ENCODE data around the gene TSR2. TPM values are rescaled to one million over a fixed set of nuclear protein-coding genes. Genes with fewer than 3 reads are reported as not detected.

The TSR2 gene
- total RNA-seq, 2 experiments from 2014 or later = 36.3 to 36.5 TPM

- Mint-ChIP-seq H3K36me3 (ENCODE audit: low read depth) (peaks cover under 1% of the 10 kb centered on the region), H3K27ac (no peak overlapping the region), H3K9me3 (no peaks in the 10 kb centered on the region), H3K4me1 (ENCODE audit: low read depth) (peaks cover 5% of the 10 kb centered on the region), H3K4me3 (no peak overlapping the region), H3K27me3 (no peaks in the 10 kb centered on the region)
- DNase-seq (no peak), ATAC-seq (ENCODE audit: poor library complexity) (no peak)
- no peak for TF ChIP-seq CTCF (IDR thresholded peaks at IDR 0.05)
- no peak overlapping the region for H3K4me3 ChIP-seq (ENCODE audit: low read length)
- H3K27me3 ChIP-seq (ENCODE audit: control insufficient read depth in 1 of 2, insufficient read depth in 2 of 2, low read length in 2 of 2) = no peaks in the 10 kb centered on the region
- POLR2A ChIA-PET = no interaction called here
- no peaks in the 10 kb centered on the region for H3K9me3 ChIP-seq (ENCODE audit: control insufficient read depth in 1 of 2, insufficient read depth in 1 of 2, low read length in 2 of 2)
- H3K27ac ChIP-seq (ENCODE audit: low read depth in 1 of 2, low read length in 2 of 2) = no peak overlapping the region
- intact Hi-C loops (cut with DNase I, micrococcal nuclease) = loop anchor here in 1 of 2 experiments (5.0 kb wide), 2 partner anchors 78 to 388 kb away; partner anchors contain the start of gene WNK3
- CTCF ChIA-PET = no interaction called here
- H3K36me3 ChIP-seq (ENCODE audit: insufficient read depth, low read length) = no peaks in the 10 kb centered on the region
- H3K4me1 ChIP-seq (ENCODE audit: insufficient read depth, low read length) = peaks cover 7% of the 10 kb centered on the region
These were observed 5.1 kb upstream of the TSR2 start for GRCh38 chrX:54435121-54435520.

GRCh38 chrX:54442790-54443189 lies 2.6 kb downstream of the TSR2 start:
- H3K36me3 ChIP-seq (ENCODE audit: insufficient read depth, low read length) = peaks cover 17% of the 10 kb centered on the region
- H3K9me3 Mint-ChIP-seq = no peaks in the 10 kb centered on the region
- no peaks in the 10 kb centered on the region for H3K27me3 ChIP-seq (ENCODE audit: control insufficient read depth in 1 of 2, insufficient read depth in 2 of 2, low read length in 2 of 2)
- POLR2A ChIA-PET = no interaction called here
- H3K4me3 ChIP-seq (ENCODE audit: low read length) = no peak overlapping the region
- H3K4me1 Mint-ChIP-seq (ENCODE audit: low read depth) = peaks cover 32% of the 10 kb centered on the region
- no peak for TF ChIP-seq CTCF (IDR thresholded peaks at IDR 0.05)
- H3K9me3 ChIP-seq (ENCODE audit: control insufficient read depth in 1 of 2, insufficient read depth in 1 of 2, low read length in 2 of 2) = no peaks in the 10 kb centered on the region
- H3K4me3 Mint-ChIP-seq = peak overlapping the region; percentile 95
- H3K36me3 Mint-ChIP-seq (ENCODE audit: low read depth) = peaks cover 53% of the 10 kb centered on the region
- no peak overlapping the region for H3K27ac Mint-ChIP-seq
- no peaks in the 10 kb centered on the region for H3K27me3 Mint-ChIP-seq
- CTCF ChIA-PET = no interaction called here
- no peak for ATAC-seq (ENCODE audit: poor library complexity)
- DNase-seq = no peak
- intact Hi-C loops (cut with DNase I, micrococcal nuclease) = loop anchor here (5.0 to 10.0 kb wide), 5 partner anchors 195 to 722 kb away; partner anchors contain the start of genes MAGED2 (in 1 of the 2) and PFKFB1 (in 1 of the 2)
- no peak overlapping the region for H3K27ac ChIP-seq (ENCODE audit: low read depth in 1 of 2, low read length in 2 of 2)
- H3K4me1 ChIP-seq (ENCODE audit: insufficient read depth, low read length) = peaks cover 25% of the 10 kb centered on the region

- Histone ChIP-seq H3K4me3 (ENCODE audit: low read length) (no peak overlapping the region), H3K27me3 (ENCODE audit: control insufficient read depth in 1 of 2, insufficient read depth in 2 of 2, low read length in 2 of 2) (no peaks in the 10 kb centered on the region), H3K36me3 (ENCODE audit: insufficient read depth, low read length) (peaks cover 17% of the 10 kb centered on the region), H3K4me1 (ENCODE audit: insufficient read depth, low read length) (peaks cover 21% of the 10 kb centered on the region), H3K9me3 (ENCODE audit: control insufficient read depth in 1 of 2, insufficient read depth in 1 of 2, low read length in 2 of 2) (no peaks in the 10 kb centered on the region), H3K27ac (ENCODE audit: low read depth in 1 of 2, low read length in 2 of 2) (no peak overlapping the region)
- ChIA-PET CTCF (no interaction called here), POLR2A (no interaction called here)
- intact Hi-C loops (cut with DNase I, micrococcal nuclease) = loop anchor here (5.0 to 10.0 kb wide), 5 partner anchors 193 to 720 kb away; partner anchors contain the start of genes MAGED2 (in 1 of the 2) and PFKFB1 (in 1 of the 2)
- Mint-ChIP-seq H3K9me3 (no peaks in the 10 kb centered on the region), H3K27ac (no peak overlapping the region), H3K4me1 (ENCODE audit: low read depth) (peaks cover 31% of the 10 kb centered on the region), H3K27me3 (no peaks in the 10 kb centered on the region), H3K4me3 (no peak overlapping the region), H3K36me3 (ENCODE audit: low read depth) (peaks cover 53% of the 10 kb centered on the region)
- ATAC-seq (ENCODE audit: poor library complexity) = no peak
- no peak for DNase-seq
- TF ChIP-seq CTCF (IDR thresholded peaks at IDR 0.05) = no peak
These were observed 4.5 kb downstream of the TSR2 start for GRCh38 chrX:54444752-54445151.

Data from CD4-positive, alpha-beta T cell (primary cell).